Stimulated activated CD4-positive, alpha-beta T cell treated with anti-CD3 and anti-CD28 coated beads, Interleukin-12 subunit alpha, Interleukin-12 subunit beta, amount 100 ng/mL, for 24 hours (primary cell): Measurements from ENCODE around the gene BCL2A1.
"Not testable (repeated sequence)": the region's sequence is repeated elsewhere in the genome, so short reads cannot be mapped to it uniquely, and the experiment has no call there.

Source experiments
- DNase-seq, 2 experiments: peaks; one replicate each; pipeline ENCODE4 v3.0.0-alpha.2; 2020; ENCODE audit warnings: low read depth in 2 of 2

BCL2A1 gene

GRCh38 chr15:79989183-79989582 is 18.2 kb upstream of the BCL2A1 start:
- DNase-seq: no peak

DNA sequence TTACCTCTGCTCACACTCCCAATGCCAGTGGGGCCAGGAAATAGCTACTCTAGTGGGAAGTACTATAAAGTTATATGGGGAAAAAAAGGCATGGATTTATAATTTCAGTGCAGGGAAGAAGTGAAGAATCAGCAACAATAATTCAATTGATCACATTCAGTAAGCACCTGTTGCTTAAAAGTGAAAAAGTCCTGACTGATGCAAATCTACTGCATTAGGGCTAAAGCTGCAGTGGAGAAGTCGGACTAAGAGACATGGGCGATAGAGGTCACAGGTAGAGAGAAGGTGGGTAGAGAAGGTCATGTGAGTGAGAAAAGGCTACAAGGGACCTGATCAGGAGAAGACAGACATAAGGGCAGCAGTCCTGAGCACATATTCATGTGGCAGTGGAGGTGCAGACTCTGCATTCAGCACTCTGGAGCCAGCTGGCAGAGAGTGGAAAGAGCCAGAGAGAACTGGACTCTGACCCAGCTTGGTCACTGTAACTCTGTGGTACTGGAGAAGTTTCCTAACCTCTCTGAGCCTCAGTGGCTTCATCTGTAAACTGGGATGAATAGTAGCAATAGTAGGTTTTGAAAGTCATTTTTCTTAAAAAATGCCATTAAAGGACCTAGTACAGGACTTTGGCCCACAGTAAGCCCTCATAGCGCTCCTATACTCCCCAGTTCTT is 17.6 kb upstream of the BCL2A1 start:
- DNase-seq: no peak

DNA sequence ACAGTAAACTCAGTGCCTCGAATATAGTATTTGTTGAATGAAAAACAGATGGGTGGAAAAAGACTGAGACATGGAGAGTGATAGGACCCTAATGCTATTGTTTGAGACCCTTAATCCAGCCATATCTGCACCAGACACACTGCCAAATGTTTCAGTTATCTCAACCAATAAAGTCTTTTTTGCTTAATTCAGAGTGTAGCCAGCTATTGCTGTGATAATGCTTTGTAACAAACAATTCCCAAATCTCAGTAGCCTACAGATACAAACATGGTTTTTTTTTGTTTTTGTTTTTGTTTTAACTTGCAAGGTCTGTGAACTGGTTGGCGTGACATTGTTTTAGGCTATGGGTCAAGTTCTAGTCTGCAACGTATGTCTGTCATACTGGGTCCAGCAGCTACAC is 17.0 kb upstream of the BCL2A1 start:
- DNase-seq: no peak

DNA sequence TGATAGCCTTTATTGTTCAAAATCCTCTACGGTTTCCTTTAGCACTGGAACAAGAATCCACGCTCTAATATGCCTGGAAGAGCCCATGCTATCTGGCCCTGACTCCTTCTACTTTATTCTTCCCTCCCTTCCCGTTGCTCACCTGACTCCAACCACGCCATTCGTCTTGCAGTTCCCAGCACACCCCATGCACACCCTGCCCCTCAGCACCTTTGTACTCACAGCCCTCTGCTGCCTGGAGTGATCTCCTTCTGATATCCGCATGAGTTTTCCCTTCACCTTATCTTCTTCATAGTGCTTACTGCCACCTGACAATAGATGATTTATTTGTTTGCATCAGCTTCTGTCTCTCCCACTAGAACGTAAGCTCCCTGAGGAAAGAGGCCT is 16.6 kb upstream of the BCL2A1 start:
- no peak for DNase-seq

DNA sequence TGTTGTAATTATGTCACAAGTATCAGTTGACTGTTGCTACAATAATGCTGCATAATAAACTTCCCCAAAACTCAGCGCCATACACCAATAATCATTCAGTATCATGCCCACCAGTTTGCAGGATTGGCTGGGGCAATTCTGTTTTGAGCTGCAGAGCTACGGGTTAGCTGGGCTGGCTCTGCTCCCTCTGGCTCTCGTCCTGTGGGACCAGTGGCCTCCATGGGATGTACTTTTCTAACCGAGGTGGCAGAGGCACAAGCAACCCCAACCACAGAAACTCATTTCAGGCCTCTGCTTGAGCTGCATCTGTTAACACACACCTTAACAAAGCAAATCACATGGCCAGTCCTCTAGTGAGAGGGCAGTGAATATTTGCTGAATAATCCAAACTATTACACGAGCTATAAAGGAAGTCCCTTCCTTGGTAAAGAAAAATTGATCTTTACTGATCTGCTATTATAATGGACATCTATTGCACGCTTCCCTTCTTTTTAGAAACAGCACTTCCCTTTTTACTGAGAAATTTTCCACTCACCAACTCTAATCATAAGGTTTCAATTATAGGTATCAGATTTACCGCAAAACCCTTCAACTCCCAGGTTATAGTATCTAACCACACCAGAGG is 10.9 kb upstream of the BCL2A1 start:
- DNase-seq: no peak

- DNase-seq: no peak
These were observed 7.9 kb upstream of the BCL2A1 start for GRCh38 chr15:79978655-79979514.

- no peak for DNase-seq
These were observed 7.3 kb upstream of the BCL2A1 start for GRCh38 chr15:79978260-79978654.

DNA sequence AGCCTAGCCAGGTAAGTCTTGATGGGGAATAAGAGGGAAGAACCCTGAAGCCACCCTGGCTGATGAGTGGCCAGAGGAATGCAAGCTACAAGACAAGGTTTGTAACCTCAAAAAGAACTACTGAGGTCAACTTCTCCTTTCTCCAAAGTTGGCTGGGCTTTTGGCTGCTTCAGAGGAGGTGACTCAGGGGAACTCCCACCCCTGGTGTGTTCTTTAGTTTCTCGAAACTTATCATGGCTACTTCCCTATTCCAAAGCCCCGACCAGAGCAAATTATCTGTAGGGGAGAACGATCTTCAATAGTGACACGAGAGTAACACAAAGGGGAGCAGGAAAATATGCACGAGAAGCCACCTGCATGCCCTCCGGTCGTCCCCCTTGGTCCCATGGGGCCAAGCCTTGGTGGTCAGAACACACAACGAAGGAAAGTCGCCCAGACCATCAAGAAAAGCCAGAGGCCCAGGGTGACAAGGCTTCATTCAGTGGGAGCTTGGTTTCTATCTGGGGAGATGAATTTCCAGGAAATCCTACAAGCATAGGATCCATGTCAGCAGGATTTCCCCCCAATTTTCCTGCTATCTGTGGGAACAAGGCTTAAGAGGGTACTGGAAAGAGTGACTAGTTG is 6.5 kb upstream of the BCL2A1 start:
- no peak for DNase-seq

DNA sequence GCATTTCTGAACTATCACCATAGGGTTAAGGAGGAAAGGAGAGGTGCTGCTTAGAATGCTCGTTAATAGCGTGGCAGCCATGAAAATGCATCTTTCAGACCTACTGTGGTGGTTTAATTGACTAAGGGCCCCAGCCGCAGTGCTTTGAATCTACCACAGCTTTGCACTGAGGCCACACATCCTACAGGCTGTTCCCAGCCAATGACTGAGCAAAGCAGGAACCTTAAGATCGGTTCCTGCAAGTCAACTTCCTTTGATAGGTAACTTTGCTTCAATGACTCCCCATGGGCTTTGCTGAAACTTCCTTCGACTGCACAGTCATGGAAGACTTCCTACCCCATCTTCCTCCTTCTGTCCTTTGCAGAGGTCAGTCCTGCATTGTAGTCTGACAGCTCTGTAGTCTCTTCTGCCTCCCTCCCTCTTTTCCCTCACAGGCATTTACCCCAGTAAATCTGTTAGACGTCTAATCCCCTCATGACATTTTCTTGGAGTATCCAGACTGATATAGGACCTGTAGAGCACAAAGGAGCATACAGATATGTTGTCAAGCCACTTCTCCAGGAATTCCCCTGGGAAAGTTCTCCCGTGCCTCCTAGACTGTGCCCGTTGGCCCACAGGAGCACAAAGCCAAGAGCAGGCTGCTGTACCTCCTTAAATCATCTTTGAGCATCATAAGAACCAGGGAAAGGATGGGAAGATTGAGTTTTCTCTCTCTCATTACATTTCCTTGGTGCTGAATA is 2.6 kb upstream of the BCL2A1 start:
- peak in 1 of 2 experiments; percentile 45 for DNase-seq

DNA sequence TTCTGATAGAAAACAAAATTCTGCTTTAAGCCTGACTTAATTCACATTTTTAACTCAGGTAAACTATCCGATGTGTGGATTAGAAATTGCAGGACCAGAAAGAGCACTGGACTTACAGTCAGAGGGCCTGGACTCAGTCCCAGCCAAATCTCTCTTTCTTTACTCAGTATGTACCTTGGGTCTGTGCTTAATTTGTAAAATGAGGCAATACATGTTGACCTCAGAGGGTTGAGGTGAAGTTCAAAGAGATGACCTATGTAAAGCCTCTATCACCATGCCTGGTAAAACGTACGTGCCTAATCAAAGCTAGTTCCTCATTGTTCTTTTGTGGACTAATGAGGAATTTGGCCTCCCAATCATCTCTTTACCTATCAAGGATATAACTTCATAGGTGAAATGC is 1.9 kb upstream of the BCL2A1 start:
- no peak for DNase-seq

- no peak for DNase-seq
These were observed 815 bp downstream of the BCL2A1 start for GRCh38 chr15:79970181-79970580.

- DNase-seq: no peak
These were observed 1.9 kb downstream of the BCL2A1 start for GRCh38 chr15:79969146-79969545.

DNA sequence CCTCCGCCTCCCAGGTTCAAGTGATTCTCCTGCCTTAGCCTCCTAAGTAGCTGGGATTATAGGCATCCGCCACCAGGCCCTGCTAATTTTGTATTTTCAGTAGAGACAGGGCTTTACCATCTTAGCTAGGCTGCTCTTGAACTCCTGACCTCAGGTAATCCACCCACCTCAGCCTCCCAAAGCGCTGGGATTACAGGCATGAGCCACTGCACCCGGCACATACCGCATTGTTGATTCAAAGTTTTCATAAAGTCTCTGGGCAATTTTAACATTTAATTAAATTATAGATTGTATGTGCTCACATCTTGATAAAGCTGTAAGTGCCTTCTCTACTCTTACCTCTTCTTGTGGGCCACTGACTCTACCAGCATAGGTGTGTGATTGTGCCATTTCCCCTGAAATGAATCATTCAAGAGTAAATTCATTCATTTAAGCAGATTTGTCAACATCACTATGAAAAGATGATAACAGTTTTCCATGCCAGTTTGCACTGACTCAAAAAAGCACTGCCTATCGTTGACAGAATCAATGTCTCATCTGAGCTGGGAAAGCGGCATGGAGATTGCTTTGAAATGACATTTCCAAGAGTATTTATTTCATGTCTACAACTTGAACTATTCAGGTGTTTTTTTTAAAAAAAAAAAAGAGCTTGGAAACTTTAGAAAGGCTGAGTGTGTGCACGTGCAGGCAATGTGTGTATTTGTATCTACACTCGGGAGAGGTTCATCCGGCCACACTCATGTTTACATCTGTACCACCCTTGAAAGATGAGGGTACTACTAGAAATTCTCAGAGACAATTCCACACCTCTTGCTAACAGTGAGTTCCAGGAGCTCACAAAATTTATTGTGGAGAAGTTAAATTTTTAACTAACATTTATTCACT is 3.5 kb downstream of the BCL2A1 start:
- DNase-seq: no peak

- no peak for DNase-seq
These were observed 4.2 kb downstream of the BCL2A1 start for GRCh38 chr15:79966634-79967297.

GRCh38 chr15:79965846-79966630 is 5.0 kb downstream of the BCL2A1 start:
- no peak for DNase-seq

DNA sequence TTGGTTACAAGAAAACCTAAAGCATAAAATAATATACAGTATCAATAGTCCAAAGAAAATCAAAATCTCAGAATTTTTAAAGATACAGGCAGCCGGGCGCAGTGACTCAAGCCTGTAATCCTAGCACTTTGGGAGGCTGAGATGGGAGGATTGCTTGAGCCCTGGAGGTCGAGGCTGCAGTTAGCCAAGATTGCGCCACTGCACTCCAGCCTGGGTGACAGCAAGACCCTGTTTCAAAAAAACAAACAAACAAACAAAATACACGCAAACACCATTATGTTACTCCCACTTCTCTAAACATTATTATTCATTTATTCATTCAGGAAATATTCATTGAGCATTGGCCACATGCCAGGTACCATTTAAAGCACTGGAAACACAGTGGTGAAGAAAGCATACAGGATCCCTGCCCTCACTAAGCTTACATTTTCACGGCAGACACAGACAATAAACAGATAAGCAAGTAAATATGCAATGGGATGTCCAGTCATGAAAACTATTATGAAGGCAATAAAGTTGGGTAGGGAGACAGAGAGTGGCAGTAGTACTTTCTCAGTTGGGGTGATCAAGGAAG is 6.7 kb downstream of the BCL2A1 start:
- no peak for DNase-seq

- DNase-seq: not testable (repeated sequence)
These were observed 8.1 kb downstream of the BCL2A1 start for GRCh38 chr15:79962921-79963320.

- DNase-seq: no peak
These were observed 8.8 kb downstream of the BCL2A1 start for GRCh38 chr15:79962178-79962577.
